Left colon (tissue), 2 donors: Measurements from ENCODE around the gene STARD7. TPM values are rescaled to one million over a fixed set of nuclear protein-coding genes. Genes with fewer than 3 reads are reported as not detected.

ENCODE experiments used
- ATAC-seq: fragments of 200-7000 bp; cut with Tn5 transposase; one replicate; pipeline ENCODE4 v1.9.1; 2020; ENCODE audit warnings: mild to moderate bottlenecking, moderate library complexity
- DNase-seq, 2 donors: peaks; one replicate each; pipeline ENCODE4 v3.0.0-alpha.2; 2020
- intact Hi-C, 2 donors: fragments of 100-400 bp; cut with DNase I in 1 of 2; cut with micrococcal nuclease in 1 of 2; formaldehyde crosslinking; loops; one replicate each; pipeline versions ENCODE4 v1.11.2 to v1.14.0; 2022; cut with DNase I, micrococcal nuclease
- total RNA-seq, 2 donors: library from RNA; stranded (reverse); fragmentation: NEBNext Ultra II Directional; extraction: Animal tissue kit (Norgen Biotek cat#: 25700); gene quantifications; one replicate each; pipeline ENCODE4 v1.2.1, GENCODE V29; 2021
- donor health status: DM: no; HTN: no; CAD: no.
- donor health status: DM: yes; HTN: yes; CAD: no.

STARD7 gene
- total RNA-seq, 2 donors from 2014 or later = 125 to 127 TPM

GRCh38 chr2:96204836-96205624 is 3.6 kb downstream of the STARD7 start:
- DNase-seq (no peak), ATAC-seq (no peak)
- intact Hi-C loops = no loop called here

GRCh38 chr2:96203130-96204028 is 5.2 kb downstream of the STARD7 start:
- intact Hi-C loops = no loop called here
- DNase-seq = no peak
- ATAC-seq = no peak

GRCh38 chr2:96202152-96202854 is 6.3 kb downstream of the STARD7 start:
- no peak for ATAC-seq
- DNase-seq = no peak
- intact Hi-C loops = no loop called here

GRCh38 chr2:96201338-96201737 is 7.3 kb downstream of the STARD7 start:
- intact Hi-C loops = no loop called here
- DNase-seq = no peak
- no peak for ATAC-seq

- intact Hi-C loops = no loop called here
- DNase-seq = no peak
Observed at GRCh38 chr2:96198921-96199320, 9.7 kb downstream of the STARD7 start.

GRCh38 chr2:96197546-96198255 is 10.9 kb downstream of the STARD7 start:
- intact Hi-C loops = no loop called here
- DNase-seq (no peak), ATAC-seq (peak; percentile 60)

More at GRCh38 chr2:96198921-96199320, 9.7 kb downstream of the STARD7 start:
- ATAC-seq = no peak

- intact Hi-C loops = no loop called here
- ATAC-seq (peak; percentile 87), DNase-seq (peak; percentile 32 to 38)
Observed at GRCh38 chr2:96195410-96196066, 13.1 kb downstream of the STARD7 start.

GRCh38 chr2:96191937-96192670 is 16.5 kb downstream of the STARD7 start:
- intact Hi-C loops = no loop called here
- no peak for DNase-seq
- no peak for ATAC-seq

- DNase-seq = no peak
- intact Hi-C loops = no loop called here
- no peak for ATAC-seq
Observed at GRCh38 chr2:96188821-96189526, 19.7 kb downstream of the STARD7 start.

GRCh38 chr2:96186562-96186961 is 22.1 kb downstream of the STARD7 start:
- intact Hi-C loops = no loop called here

GRCh38 chr2:96185516-96185915 is 23.1 kb downstream of the STARD7 start:
- ATAC-seq = no peak
- no peak for DNase-seq
- intact Hi-C loops = no loop called here

More at GRCh38 chr2:96186562-96186961, 22.1 kb downstream of the STARD7 start:
- ATAC-seq (no peak), DNase-seq (no peak)

GRCh38 chr2:96184989-96185388 is 23.6 kb downstream of the STARD7 start:
- no peak for DNase-seq
- ATAC-seq = no peak
- intact Hi-C loops = no loop called here

GRCh38 chr2:96184188-96184587 is 24.4 kb downstream of the STARD7 start:
- intact Hi-C loops = no loop called here
- ATAC-seq = no peak
- no peak for DNase-seq

- intact Hi-C loops = no loop called here
- DNase-seq (no peak), ATAC-seq (no peak)
Observed at GRCh38 chr2:96181529-96181928, 27.1 kb downstream of the STARD7 start.

GRCh38 chr2:96180521-96180920 is 28.1 kb downstream of the STARD7 start:
- ATAC-seq (no peak), DNase-seq (no peak)
- intact Hi-C loops = no loop called here

GRCh38 chr2:96180002-96180401 is 28.6 kb downstream of the STARD7 start:
- no peak for ATAC-seq

GRCh38 chr2:96176661-96177060 is 32.0 kb downstream of the STARD7 start:
- no peak for ATAC-seq
- DNase-seq = no peak
- intact Hi-C loops = no loop called here

More at GRCh38 chr2:96180002-96180401, 28.6 kb downstream of the STARD7 start:
- intact Hi-C loops = no loop called here
- DNase-seq = no peak
